Uterus (tissue), 4 donors: ENCODE results near the gene TALDO1. TPM values are rescaled to one million over a fixed set of nuclear protein-coding genes. Genes with fewer than 3 reads are reported as not detected.

ENCODE experiments used
- DNase-seq, 2 donors: peaks; one replicate each; pipeline ENCODE4 v3.0.0-alpha.2; 2019 to 2020
- H3K27ac ChIP-seq, 2 donors: fragments of 200-600 bp; sonication (generic); 1 replicate in 1 of 2; 2 replicates in 1 of 2; pipeline ENCODE4 v1.5.1; 2016 to 2018
- H3K27me3 ChIP-seq, 2 donors: fragments of 200-600 bp; sonication (generic); one replicate each; pipeline ENCODE4 v1.5.1; 2018 to 2019; ENCODE audit warnings: control low read depth in 1 of 2
- H3K36me3 ChIP-seq, 2 donors: fragments of 200-600 bp; sonication (generic); one replicate each; pipeline ENCODE4 v1.5.1; 2019; ENCODE audit warnings: control low read depth in 1 of 2
- H3K4me1 ChIP-seq, 2 donors: fragments of 200-600 bp; sonication (generic); one replicate each; pipeline ENCODE4 v1.5.1; 2018 to 2019; ENCODE audit warnings: control low read depth in 1 of 2
- H3K4me3 ChIP-seq, 2 donors: fragments of 200-600 bp; sonication (generic); 1 replicate in 1 of 2; 2 replicates in 1 of 2; pipeline ENCODE4 v1.5.1; 2018 to 2019; ENCODE audit warnings: mild to moderate bottlenecking in 1 of 2
- H3K9me3 ChIP-seq, 2 donors: fragments of 200-600 bp; sonication (generic); one replicate each; pipeline ENCODE4 v1.5.1; 2019; ENCODE audit warnings: control low read depth in 1 of 2
- CTCF ChIP-seq, 4 experiments: fragments of 200-600 bp in 2 of 4; fragments of 450-650 bp in 2 of 4; sonication (generic) in 2 of 4; IDR thresholded peaks; one replicate each; pipeline ENCODE4 v1.5.1; 2016 to 2019; ENCODE audit warnings: antibody characterized with exemption in 4 of 4, mild to moderate bottlenecking in 2 of 4, moderate library complexity in 1 of 4
- POLR2A ChIP-seq, 2 donors: fragments of 450-650 bp; IDR thresholded peaks; one replicate each; pipeline ENCODE4 v1.6.1; 2016; ENCODE audit warnings: antibody characterized with exemption in 2 of 2, mild to moderate bottlenecking in 1 of 2, moderate library complexity in 1 of 2
- intact Hi-C: fragments of 100-400 bp; cut with DNase I; formaldehyde crosslinking; loops from one replicate; pipeline ENCODE4 v1.15.1; 2023; ENCODE audit warnings: low total_unique reads
- small RNA-seq: library from RNA; depleted of rRNA; stranded (forward); fragments of <200 nt; gene quantifications from one replicate; pipeline ENCODE3, GENCODE V24; 2016
- total RNA-seq, 4 donors: library from RNA; depleted of rRNA in 3 of 4; stranded (reverse); fragments of >200 nt in 3 of 4; gene quantifications; one replicate each; pipeline versions ENCODE4 v1.1.0 to v1.2.4, GENCODE V29; 2014 to 2023
- donor health status: DM: yes; HTN: yes; CAD: no.

The TALDO1 gene
- total RNA-seq, 4 donors from 2014 or later = 60.3 to 146 (median 66.9) TPM

GRCh38 chr11:812390-812789 is 65.1 kb downstream of the TALDO1 start:
- DNase-seq = no peak
- Histone ChIP-seq H3K4me3 (no peak overlapping the region), H3K27me3 (no peaks in the 10 kb centered on the region), H3K4me1 (peaks cover 8 to 23% of the 10 kb centered on the region in 2 donors), H3K9me3 (no peaks in the 10 kb centered on the region), H3K36me3 (no peaks in the 10 kb centered on the region), H3K27ac (no peak overlapping the region)
- intact Hi-C loops = no loop called here
- no peak for TF ChIP-seq CTCF (IDR thresholded peaks at IDR 0.05)
- TF ChIP-seq POLR2A (IDR thresholded peaks at IDR 0.05) = no peak

- no peaks in the 10 kb centered on the region for H3K9me3 ChIP-seq
- H3K36me3 ChIP-seq = no peaks in the 10 kb centered on the region
- no peak overlapping the region for H3K27ac ChIP-seq
- peaks cover 8 to 23% of the 10 kb centered on the region in 2 donors for H3K4me1 ChIP-seq
- H3K27me3 ChIP-seq = no peaks in the 10 kb centered on the region
- no peak for DNase-seq
- intact Hi-C loops = no loop called here
- TF ChIP-seq POLR2A (IDR thresholded peaks at IDR 0.05) (no peak), CTCF (IDR thresholded peaks at IDR 0.05) (no peak)
- no peak overlapping the region for H3K4me3 ChIP-seq
Measured at GRCh38 chr11:813072-813455, 65.8 kb downstream of the TALDO1 start.

- peaks cover 8 to 24% of the 10 kb centered on the region in 2 donors for H3K4me1 ChIP-seq
- no peak for DNase-seq
- H3K36me3 ChIP-seq = no peaks in the 10 kb centered on the region
- no peaks in the 10 kb centered on the region for H3K9me3 ChIP-seq
- TF ChIP-seq CTCF (IDR thresholded peaks at IDR 0.05) = no peak
- no peak for TF ChIP-seq POLR2A (IDR thresholded peaks at IDR 0.05)
- H3K27me3 ChIP-seq = no peaks in the 10 kb centered on the region
- H3K27ac ChIP-seq = no peak overlapping the region
- no peak overlapping the region for H3K4me3 ChIP-seq
- intact Hi-C loops = no loop called here
Measured at GRCh38 chr11:813456-814096, 66.3 kb downstream of the TALDO1 start.

Small RNAs within 50 kb of the gene (small RNA-seq; reads per million reads assigned to genes)
- not detected for gene SNORA52

Other genes with a start within 250 kb of the TALDO1 start
- 100 to 1,000 TPM; 111 to 175 (median 142) TPM for gene RNH1, start 240.2 kb upstream of the TALDO1 start, total RNA-seq
- gene HRAS, start 211.9 kb upstream of the TALDO1 start, total RNA-seq = 10 to 100 TPM in 3 of 4 donors, 1 to 10 TPM in 1; 5.4 to 37.6 (median 23.8) TPM
- gene LRRC56, start 209.9 kb upstream of the TALDO1 start, total RNA-seq = 1 to 10 TPM in 2 of 4 donors, not detected in 2; 1.7 to 1.9 TPM
- gene LMNTD2, start 186.7 kb upstream of the TALDO1 start, total RNA-seq = 1 to 10 TPM in 1 of 4 donors, under 1 TPM in 2, not detected in 1; 0.14 to 2.2 (median 0.51) TPM
- 10 to 100 TPM in 2 of 4 donors, 1 to 10 TPM in 1, under 1 TPM in 1; 0.59 to 13.1 (median 8.0) TPM for gene RASSF7, start 186.5 kb upstream of the TALDO1 start, total RNA-seq
- 10 to 100 TPM in 3 of 4 donors, 1 to 10 TPM in 1; 5.0 to 45.8 (median 24.1) TPM for gene PHRF1, start 171.0 kb upstream of the TALDO1 start, total RNA-seq
- gene IRF7, start 131.5 kb upstream of the TALDO1 start, total RNA-seq = 10 to 100 TPM in 3 of 4 donors, 1 to 10 TPM in 1; 9.1 to 33.6 (median 13.1) TPM
- under 1 TPM in 3 of 4 donors, not detected in 1; 0.26 to 0.55 (median 0.29) TPM for gene CDHR5, start 122.5 kb upstream of the TALDO1 start, total RNA-seq
- gene SCT, start 120.3 kb upstream of the TALDO1 start, total RNA-seq = not detected
- 1 to 10 TPM in 1 of 4 donors, not detected in 3; 4.5 TPM for gene DRD4, start 110.2 kb upstream of the TALDO1 start, total RNA-seq
- 10 to 100 TPM in 2 of 4 donors, 1 to 10 TPM in 2; 7.9 to 45.6 (median 20.4) TPM for gene DEAF1, start 52.2 kb upstream of the TALDO1 start, total RNA-seq
- gene TMEM80, start 51.6 kb upstream of the TALDO1 start, total RNA-seq = 10 to 100 TPM in 2 of 4 donors, 1 to 10 TPM in 2; 2.6 to 35.3 (median 8.1) TPM
- 10 to 100 TPM; 12.2 to 52.8 (median 32.3) TPM for gene EPS8L2, start 41.2 kb upstream of the TALDO1 start, total RNA-seq
- 10 to 100 TPM; 11.8 to 81.1 (median 29.3) TPM for gene GATD1, start 30.0 kb downstream of the TALDO1 start, total RNA-seq
- gene CEND1, start 42.6 kb downstream of the TALDO1 start, total RNA-seq = under 1 TPM in 1 of 4 donors, not detected in 3; 0.41 TPM
- gene SLC25A22, start 50.8 kb downstream of the TALDO1 start, total RNA-seq = 10 to 100 TPM in 1 of 4 donors, 1 to 10 TPM in 2, under 1 TPM in 1; 0.29 to 20.8 (median 5.4) TPM
- gene PIDD1, start 57.8 kb downstream of the TALDO1 start, total RNA-seq = 10 to 100 TPM in 2 of 4 donors, 1 to 10 TPM in 2; 1.3 to 20.2 (median 10.1) TPM
- gene RPLP2, start 62.5 kb downstream of the TALDO1 start, total RNA-seq = 1,000 to 10,000 TPM in 1 of 4 donors, 100 to 1,000 TPM in 3; 100 to 1,968 (median 496) TPM
- 10 to 100 TPM; 16.9 to 96.2 (median 37.1) TPM for gene PNPLA2, start 71.5 kb downstream of the TALDO1 start, total RNA-seq
- gene CRACR2B, start 80.5 kb downstream of the TALDO1 start, total RNA-seq = 10 to 100 TPM in 1 of 4 donors, 1 to 10 TPM in 2, under 1 TPM in 1; 0.77 to 15.5 (median 2.5) TPM
- 100 to 1,000 TPM in 3 of 4 donors, 10 to 100 TPM in 1; 76.8 to 382 (median 259) TPM for gene CD151, start 85.5 kb downstream of the TALDO1 start, total RNA-seq
- gene POLR2L, start 95.1 kb downstream of the TALDO1 start, total RNA-seq = 10 to 100 TPM; 10.5 to 81.5 (median 42.8) TPM
- gene TSPAN4, start 95.4 kb downstream of the TALDO1 start, total RNA-seq = 100 to 1,000 TPM in 2 of 4 donors, 10 to 100 TPM in 2; 68.4 to 119 (median 105) TPM
- gene CHID1, start 163.3 kb downstream of the TALDO1 start, total RNA-seq = 10 to 100 TPM; 20.3 to 57.9 (median 48.4) TPM
- 100 to 1,000 TPM in 1 of 4 donors, 10 to 100 TPM in 3; 25.6 to 120 (median 40.4) TPM for gene AP2A2, start 178.4 kb downstream of the TALDO1 start, total RNA-seq